SW 1271 (cell line): ENCODE data around the gene BABAM2.

Source experiments
- DNase-seq, 2 experiments: peaks; one replicate each; lab custom pipeline; 2025; lab: John Stamatoyannopoulos, UW

The BABAM2 gene

DNA sequence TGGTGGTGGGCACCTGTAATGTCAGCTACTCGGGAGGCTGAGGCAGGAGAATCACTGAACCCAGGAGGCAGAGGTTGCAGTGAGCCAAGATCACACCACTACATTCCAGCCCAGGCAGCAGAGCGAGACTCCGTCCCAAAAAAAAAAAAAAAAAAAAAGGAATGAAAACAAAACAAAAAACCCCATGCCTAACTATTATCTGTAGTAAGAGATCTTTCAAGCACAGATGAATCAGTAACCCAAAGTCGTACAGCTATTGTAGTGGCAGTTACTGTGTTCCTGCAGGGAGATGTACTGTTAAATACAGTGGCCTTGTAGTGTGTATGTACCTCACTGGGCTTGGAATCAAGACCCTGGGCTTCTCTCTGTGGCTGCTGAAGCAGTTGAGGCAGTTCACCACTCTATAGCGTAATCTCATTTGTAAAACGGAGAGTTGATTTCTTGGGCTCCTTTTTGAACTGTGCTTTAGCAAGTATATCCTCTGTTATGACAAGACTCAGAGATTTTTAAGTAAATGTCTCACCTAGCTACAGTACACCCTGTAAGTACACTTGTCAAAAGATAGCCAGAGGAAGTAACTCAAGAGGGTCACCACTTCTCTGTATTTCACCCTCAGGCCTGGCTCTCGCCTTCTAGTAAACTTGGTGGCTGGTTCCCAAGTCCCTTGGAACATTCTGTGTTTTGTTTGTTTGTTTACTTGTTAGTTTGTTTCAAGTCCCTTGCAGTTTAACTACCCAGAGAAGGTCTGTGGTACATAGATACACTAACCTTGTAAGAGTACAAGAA is 392.5 kb downstream of the BABAM2 start:
- no peak for DNase-seq

DNA sequence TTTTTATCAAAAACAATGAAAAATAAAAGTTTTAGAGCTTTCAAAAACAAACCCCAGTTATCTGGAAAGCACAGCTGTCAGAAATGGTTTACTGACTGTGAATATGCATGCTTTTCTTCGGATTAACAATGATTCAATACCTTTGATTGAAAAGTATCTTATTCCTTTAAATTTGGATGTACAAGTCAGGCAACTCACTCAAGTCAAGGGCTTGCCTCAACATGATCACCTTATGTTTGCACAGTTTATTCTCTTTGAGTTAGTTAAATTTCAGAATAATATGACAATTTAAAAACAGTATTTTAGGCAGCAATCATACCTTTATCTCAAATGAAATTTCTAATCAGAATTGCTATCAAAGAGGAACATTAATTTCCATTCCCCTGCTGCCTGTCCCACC is 393.3 kb downstream of the BABAM2 start:
- DNase-seq, result no peak

DNA sequence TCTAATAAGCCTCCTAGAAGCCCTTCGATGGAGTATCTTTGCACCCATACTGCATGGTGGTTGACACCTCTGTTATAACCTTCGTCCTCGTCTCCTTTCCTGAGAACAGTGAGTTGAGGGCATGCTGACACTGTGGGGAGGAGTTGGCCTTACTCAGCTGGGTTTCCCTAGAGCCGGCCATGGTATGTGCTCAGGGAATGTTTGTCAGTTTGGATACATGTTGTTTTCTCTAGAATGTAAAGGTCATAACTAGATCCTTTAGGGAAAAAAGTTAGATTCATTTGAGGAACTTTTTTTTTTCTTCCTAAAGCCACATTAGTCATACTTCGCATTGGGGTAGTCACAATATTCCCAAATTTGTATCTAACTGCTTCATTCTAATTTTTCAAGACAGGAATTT is 396.1 kb downstream of the BABAM2 start:
- DNase-seq, result no peak

DNA sequence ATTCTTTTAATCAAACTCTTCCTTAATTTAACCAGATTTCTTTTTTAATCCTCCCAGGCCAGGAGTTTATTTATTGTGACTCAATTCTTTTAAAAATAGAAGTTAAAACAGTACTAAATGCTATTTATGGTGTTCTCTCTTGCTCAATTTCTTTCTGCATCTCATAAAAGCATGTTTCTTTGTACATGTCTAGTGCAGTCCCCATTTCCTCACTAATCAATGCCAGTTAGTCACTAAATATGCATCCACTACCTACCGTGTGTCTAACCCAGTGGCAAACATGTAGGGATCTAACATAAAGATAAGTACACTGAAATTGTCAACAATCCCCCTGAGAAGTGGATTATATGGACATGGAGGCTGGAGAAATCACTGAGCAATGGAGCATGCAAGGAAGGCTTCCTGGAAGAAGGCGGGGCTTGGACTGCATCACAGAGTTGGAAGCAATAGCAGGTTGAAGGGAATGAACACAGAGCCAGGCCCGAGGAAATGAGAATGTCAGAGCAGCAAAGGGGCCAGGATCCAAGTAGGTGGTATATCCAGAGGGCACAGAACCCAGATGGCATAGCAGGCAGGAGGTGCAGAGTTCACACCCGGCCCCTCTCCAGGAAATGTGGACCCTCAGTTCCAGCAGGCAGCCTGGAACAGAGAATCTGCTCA is 396.9 kb downstream of the BABAM2 start:
- DNase-seq, result no peak

DNA sequence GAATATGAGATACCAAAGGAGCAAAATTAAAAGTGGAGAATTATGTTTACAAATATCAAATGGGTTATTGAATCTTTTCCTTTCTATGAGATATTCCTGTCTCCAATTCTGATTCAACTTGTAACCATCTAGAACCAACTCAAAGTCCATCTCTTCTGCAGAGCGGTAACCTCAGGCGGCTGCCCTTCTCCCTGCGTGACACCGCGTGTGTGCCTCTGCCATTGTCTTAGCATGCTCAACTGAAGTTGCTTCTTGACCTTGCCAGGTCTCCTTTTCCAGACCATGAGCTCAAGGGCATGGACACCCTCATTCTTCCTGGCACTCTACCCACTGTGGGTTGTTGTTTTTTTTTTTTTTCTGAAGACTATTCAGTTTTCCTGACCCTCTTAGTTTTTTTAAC is 398.1 kb downstream of the BABAM2 start:
- no peak for DNase-seq

DNA sequence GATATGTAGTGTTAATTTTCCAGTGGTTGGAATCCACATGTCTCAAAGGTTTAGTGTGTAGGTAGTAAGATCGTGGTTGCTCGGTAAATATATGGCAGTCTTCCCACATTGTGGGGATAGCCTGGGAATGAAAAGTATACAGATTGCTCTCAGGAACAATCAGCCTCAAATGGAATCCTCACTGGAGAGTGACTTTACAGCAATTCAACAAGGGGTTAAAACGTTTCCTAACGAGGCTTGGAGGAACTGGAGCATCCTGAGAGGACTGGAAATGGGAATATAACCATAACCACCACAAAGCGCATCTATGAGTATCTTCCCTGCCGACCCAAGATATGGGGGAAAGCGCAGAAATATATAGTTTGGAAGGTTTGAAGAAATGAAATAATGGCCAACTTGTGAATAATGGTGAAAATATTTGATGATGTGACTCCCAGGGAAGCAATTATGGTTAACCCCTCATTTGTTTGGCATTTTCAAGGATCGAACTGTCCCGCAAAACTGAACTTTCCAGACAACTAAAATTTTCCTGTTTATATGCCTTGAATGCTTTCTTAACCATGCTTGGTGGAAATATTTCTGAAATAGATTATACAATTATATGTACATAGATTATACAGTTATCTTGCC is 401.4 kb downstream of the BABAM2 start:
- no peak for DNase-seq

DNA sequence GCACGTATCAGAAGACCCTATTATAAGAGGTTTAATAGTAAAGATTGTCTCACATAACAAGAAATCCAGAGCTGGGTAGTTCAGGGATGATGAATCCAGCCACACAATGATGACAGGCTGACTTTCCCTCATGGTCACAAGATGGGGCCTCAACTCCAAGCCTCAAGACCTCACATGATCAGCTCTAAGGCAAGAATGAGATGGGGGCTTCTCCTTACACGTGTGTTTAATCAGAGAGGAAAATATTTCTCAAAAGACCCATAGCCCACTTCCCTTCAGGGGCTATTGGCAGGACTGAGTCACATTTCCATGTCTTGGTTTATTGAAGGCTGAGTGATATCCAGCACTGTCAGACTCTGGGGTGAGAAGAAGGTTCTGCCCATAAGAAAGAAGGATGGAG is 402.0 kb downstream of the BABAM2 start:
- no peak for DNase-seq

DNA sequence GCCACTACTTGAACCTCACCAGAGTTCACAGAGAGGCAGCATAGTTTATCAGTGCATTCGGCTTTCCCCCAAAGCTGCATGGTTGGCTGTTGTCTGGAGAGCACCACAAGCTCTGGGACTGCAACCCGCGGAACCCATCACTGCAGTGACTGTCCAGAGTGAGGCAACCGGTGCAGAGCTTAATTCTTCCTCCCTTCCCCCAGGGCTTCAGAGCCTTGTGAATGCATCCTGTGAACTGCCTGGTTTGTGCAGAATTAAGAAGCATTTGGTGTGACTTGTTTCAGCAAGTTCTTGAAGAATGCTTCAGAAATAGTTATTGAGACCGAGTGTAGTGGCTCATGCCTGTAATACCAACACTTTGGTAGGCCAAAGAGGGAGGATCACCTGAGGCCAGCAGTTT is 402.9 kb downstream of the BABAM2 start:
- no peak for DNase-seq

DNA sequence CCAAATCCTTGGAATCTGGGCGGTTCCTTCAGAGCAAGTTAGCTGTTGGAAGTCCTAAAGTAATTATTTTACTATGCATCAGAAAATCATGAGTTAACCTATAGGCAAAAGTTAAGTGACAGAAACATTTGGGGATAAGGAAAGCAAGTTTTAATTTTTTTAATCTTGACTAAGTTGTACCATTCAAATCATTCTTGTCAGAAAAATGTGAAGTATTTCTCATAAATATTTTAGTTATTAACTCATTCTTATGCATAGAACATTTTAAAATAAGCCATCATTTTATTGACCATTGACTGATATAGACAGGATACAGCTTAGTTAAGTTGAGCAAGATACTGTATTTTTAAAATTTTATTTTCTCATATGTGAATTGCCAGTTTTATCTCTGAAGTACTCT is 403.9 kb downstream of the BABAM2 start:
- no peak for DNase-seq

DNA sequence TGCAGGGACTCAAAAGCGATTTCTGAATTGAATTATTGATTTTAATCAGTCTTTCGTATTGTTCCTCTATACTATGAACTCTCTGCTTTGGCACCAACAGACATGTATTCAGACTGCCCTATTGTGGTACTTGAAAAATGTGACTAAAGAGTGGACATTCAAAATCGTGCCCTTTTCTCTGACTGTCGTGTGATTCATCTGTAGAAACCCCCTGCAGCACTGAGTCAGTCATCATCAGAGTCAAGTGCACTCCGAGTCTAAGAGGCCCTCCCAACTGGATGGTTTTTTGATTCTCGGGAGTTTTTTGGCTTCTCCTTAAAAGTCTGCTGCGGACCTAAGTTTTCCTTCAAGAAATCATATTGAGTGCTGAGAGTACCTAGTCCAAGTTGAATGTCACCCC is 405.7 kb downstream of the BABAM2 start:
- peak; percentile 24 to 31 for DNase-seq

DNA sequence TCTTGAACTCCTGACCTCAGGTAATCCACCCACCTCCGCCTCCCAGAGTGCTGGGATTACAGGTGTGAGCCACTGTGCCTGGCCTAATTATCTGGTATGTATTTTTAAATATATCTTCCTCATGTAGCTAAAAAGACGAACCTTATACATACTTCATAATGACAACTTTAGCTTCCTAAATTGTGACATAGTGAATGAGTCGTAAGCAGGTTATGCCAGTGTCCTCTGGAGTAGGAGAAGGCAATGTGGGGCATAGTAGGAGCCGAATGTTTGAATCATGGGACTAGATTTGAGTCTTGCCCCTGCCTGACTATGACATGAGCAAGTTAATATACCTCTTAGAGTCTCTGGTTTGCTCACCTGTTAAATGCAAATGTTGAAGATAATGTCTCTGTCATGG is 406.4 kb downstream of the BABAM2 start:
- peak; percentile 49 to 59 for DNase-seq

DNA sequence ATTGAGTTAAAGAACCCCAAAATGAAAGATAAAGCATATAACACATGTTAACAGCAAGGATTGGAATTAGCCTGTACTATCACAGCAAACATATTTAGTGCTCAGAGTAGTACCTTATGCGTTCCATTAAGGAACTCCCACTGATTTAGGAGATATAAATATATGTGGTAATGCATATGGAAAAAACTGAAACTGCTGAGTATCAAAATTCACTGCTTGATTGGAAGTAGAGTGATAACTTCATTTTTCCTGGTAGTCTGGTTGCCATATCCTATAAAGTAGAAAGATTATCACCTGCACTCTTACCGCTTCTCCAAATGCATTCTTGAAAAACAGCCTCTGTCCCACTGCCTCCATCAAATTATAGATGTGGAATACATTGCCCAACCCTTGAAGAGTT is 407.0 kb downstream of the BABAM2 start:
- no peak for DNase-seq

DNA sequence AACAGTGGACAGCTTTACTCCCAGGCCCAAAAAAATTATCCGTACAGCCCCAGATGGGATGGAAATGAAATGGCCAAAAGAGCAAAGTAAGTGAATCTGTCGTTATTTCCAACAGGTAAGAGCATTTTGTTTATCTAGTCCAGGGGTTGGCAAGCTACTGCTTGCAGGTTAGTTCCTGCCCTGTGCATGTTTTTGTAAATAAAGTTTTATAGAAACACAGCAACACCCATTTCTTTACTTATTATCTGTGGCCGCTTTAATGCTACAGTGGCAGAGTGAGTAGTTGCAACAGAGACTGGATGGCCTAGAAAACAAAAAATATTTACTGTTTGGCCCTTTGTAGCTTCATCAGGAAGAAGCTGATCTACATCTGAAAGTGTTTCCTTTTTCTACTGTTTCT is 407.9 kb downstream of the BABAM2 start:
- DNase-seq, result no peak

DNA sequence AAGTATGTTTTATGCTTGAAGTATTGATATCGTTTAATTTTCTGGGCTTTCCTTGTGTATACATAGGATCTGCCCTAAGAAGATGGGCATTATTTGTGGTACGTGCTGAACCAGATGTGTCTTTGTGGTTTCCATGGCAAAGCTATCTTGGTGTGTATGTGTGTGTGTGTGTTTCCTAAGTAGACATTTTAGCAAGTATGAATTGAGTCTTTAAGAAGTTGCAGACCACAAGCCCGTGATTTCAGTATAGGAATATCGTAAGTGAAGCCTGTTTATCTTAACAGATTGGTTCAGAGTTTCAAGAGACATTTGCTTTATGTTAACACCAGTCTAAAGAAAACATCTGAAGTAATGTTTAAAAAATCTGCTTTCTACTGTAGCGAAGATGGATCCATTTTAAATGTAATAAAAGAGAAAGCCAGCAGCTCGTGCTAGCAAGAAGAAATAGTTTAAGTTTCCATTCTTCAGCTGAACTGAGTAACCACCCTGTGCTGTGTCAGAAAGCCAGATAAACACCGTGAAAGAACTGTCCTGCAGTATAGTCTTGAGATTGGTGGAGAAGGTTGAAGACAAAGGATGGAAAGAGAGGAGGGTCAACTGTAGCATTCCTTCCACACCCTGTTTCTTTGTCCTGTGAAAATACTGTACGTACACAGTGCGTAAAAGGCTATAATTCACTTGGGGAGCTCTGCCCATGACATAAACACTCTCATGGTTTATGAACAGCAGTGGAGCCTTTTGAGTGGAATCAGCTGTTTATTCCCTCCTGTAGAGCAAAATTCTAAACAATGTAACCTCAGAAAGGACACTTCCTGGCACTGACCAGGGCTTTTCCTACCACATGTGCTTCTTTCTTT is 410.2 kb downstream of the BABAM2 start:
- DNase-seq, result no peak

DNA sequence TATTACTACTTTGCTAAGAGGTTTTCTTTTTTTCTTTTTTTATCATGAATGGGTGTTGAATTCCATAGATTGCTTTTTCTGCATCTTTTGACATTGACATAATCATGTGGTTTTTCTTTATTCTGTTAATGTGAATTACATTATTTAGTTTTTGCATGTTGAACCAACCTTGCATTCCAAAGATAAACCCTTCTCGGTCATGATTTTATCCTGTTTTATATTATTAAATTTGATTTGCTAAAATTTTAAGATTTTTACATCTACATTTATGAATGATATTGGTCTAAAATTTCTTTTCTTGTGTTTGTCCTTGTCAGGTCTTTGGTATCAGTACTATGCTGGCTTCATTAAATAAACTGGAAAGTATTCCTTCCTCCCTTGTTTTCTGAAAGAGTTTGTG is 414.7 kb downstream of the BABAM2 start:
- DNase-seq, result no peak

DNA sequence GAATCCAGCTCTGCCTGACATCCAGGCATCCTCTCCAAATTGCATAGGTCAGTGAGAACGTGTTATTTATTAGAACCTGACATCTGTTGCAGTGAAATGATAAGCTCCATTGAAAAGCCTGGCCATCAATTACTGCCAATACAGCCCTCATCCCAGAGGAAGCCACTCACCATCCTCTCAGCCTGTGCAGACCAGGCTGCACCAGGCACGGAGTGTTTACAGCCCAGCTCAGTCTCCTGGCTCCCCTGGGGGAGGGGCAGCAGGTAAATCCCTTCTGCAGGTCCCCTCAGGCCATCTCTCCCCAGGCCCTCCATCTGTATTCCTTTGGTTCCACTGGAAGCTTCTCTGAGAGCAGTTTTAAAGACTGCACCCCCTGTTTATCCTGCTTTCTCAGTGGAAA is 419.6 kb downstream of the BABAM2 start:
- DNase-seq, result no peak

DNA sequence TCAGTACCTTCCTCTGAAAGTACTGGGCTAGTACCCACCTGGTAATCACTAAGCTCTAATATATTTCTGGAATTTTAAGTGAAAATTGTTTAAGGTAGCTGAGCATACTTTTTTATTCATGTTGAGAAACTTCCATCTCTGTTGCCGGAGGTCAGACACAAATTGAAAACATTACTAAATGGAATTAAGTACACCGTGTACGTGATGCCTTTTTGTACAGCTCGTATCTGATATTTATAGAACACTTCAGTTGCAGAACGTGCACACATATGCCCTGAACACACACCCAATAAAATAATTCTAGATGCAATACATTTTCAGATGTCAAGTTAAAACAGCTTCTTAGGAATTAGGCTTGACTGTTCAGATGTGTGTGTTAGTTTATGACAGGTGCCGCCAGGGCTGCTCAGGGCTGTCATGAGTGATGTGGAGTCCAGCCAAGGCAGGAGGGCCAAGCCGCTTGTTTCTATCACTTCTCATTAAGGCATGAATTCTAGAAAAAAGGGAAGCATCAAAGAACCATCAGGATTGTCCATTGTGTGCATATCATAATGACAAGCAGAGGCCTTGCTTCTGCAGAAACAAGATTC is 421.2 kb downstream of the BABAM2 start:
- no peak for DNase-seq

DNA sequence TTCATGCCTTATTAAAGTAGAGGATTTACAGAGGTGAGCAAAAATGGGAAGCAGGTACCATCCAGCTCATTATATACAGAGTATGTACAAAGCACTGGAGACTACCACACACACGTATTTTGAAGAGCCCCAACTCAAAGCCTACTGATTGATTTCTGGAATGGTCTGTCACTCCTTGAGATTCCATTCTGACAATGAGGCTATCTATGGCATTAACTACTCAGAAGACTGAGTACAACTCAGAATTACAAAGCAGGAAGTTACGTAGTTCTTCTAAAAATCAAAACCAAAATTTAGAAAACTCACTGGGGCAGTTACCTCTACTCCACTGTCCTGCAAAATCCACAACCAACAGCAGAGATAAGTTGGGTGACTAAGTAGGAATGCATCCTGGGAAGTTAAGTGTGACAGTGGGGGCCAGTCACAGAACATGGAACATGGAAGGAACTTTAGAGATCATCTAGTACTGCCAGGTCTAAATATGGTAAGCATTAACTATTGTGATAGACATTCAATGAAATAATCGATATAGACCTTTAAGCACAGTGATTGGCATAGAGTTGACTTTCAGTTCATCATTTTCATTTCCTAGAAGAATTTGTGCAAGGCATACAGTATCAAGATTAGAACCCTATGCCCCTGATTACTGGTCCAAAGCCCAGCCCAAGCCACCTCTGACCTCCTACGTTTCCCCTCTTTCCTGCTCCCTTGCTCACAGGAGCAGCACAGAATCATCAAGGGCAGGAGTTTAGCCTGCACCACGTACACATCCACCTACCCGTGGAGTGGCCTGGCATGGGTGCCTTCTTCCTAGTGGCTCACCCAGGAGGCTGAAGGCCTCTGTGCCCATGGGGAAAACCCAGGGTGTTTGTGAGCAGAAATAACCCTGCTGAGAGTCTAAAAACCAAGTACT is 422.0 kb downstream of the BABAM2 start:
- no peak for DNase-seq

DNA sequence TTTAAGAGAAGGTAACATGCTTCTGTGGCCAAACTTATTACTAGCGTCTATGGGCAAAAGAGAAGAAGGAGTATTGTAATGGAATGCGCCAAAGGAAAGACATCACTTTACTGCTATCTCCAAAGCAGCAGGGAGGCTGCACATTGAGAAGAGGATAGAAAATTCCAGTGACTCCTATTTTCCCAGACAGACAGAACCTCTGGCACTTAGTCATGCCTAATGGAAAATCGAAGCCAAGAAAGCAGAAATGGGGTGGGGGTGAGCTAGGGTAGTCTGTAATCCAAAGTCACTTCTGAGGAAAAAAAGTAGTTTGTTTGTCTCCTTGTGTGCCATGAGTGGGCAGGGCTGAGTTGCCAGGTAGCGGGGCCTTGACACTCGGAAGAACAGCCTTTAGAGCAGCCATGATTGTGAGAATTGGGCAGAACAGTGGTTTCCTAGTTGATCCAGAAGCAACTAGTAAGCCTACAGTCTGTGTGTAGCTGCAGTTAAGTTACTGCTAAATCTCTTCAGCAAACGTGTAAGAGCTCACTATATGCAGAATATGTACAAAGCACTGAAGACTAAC is 422.8 kb downstream of the BABAM2 start:
- no peak for DNase-seq

DNA sequence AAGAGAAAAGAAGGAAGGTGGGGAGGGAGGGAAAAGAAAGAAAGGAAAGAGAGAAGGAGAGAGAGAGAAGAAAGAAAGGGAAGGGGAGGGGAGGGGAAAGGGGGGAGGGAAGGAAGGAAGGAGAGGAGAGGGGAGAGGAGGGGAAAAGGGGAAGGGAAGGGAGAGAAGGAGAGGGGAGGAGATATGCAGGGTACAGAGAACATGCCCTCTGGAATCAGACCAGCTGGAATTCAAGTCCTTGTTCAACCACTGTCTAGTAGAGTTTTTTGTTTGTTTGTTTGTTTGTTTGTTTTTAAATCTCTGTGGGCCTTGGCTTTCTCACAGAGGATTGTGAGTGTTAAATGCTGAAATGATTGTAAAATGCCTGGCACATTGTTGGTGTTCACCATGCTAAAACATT is 424.4 kb downstream of the BABAM2 start:
- DNase-seq, result no peak
